GM12878 (cell line): Measurements from ENCODE around the gene SYNCRIP. TPM values are rescaled to one million over a fixed set of nuclear protein-coding genes. Genes with fewer than 3 reads are reported as not detected.

ENCODE experiments used
- ATF7 ChIP-seq: fragments of 450-650 bp; IDR thresholded peaks from 2 replicates; pipeline ENCODE4 v1.6.1; 2016; ENCODE audit warnings: low read depth, mild to moderate bottlenecking
- BRCA1 ChIP-seq: IDR thresholded peaks from 2 replicates; pipeline ENCODE4 v1.6.1; 2011; ENCODE audit warnings: low read depth, low read length, improper control_type of control experiment
- CHD2 ChIP-seq: IDR thresholded peaks from 2 replicates; pipeline ENCODE4 v1.6.1; 2011; ENCODE audit warnings: low read depth, low read length, improper control_type of control experiment, borderline replicate concordance
- E2F8 ChIP-seq: fragments of 450-650 bp; IDR thresholded peaks from 2 replicates; pipeline ENCODE4 v1.6.1; 2018; ENCODE audit warnings: mild to moderate bottlenecking, low read depth, moderate library complexity; ENCODE audit not compliant: partially characterized antibody
- HDAC6 ChIP-seq: fragments of 200-600 bp; sonication (generic); IDR thresholded peaks from one replicate; pipeline ENCODE4 v1.8.0; 2017; ENCODE audit warnings: antibody characterized with exemption; ENCODE audit not compliant: unreplicated experiment
- IRF5 ChIP-seq: fragments of 450-650 bp; IDR thresholded peaks from 2 replicates; pipeline ENCODE4 v1.6.1; 2017; ENCODE audit warnings: borderline replicate concordance
- LARP7 ChIP-seq: fragments of 450-650 bp; IDR thresholded peaks from 2 replicates; pipeline ENCODE4 v1.6.1; 2017; ENCODE audit warnings: mild to moderate bottlenecking
- MEF2B ChIP-seq: fragments of 450-650 bp; IDR thresholded peaks from 2 replicates; pipeline ENCODE4 v1.6.1; 2018; ENCODE audit warnings: mild to moderate bottlenecking, moderate library complexity; ENCODE audit not compliant: partially characterized antibody, poor library complexity, severe bottlenecking
- NRF1 ChIP-seq: conservative IDR thresholded peaks from 2 replicates; pipeline ENCODE4 v1.6.1; 2011; ENCODE audit warnings: mild to moderate bottlenecking, low read depth, low read length, improper control_type of control experiment
- POLR2A ChIP-seq: IDR thresholded peaks from 2 replicates; pipeline ENCODE4 v1.6.1; 2011; ENCODE audit warnings: low read depth, mild to moderate bottlenecking, low read length
- RBBP5 ChIP-seq: fragments of 200-600 bp; sonication (generic); conservative IDR thresholded peaks from 2 replicates; pipeline ENCODE4 v1.6.1; 2016
- RELA ChIP-seq: fragments of 450-650 bp; IDR thresholded peaks from 2 replicates; pipeline ENCODE4 v1.8.0; 2014; ENCODE audit warnings: borderline replicate concordance; ENCODE audit not compliant: partially characterized antibody
- SMARCA5 ChIP-seq: fragments of 450-650 bp; IDR thresholded peaks from 2 replicates; pipeline ENCODE4 v1.6.1; 2017; ENCODE audit warnings: mild to moderate bottlenecking
- TCF7 ChIP-seq: IDR thresholded peaks from 2 replicates; pipeline ENCODE4 v1.6.1; 2014; ENCODE audit warnings: antibody characterized with exemption, borderline replicate concordance
- WRNIP1 ChIP-seq: IDR thresholded peaks from 2 replicates; pipeline ENCODE4 v1.6.1; 2011; ENCODE audit warnings: low read depth, low read length, improper control_type of control experiment, borderline replicate concordance
- YBX1 ChIP-seq: fragments of 450-650 bp; IDR thresholded peaks from 2 replicates; pipeline ENCODE4 v1.6.1; 2016; ENCODE audit warnings: antibody characterized with exemption
- YY1 ChIP-seq: IDR thresholded peaks from 2 replicates; pipeline ENCODE4 v1.6.1; 2011; ENCODE audit warnings: low read depth, mild to moderate bottlenecking, low read length
- ZNF207 ChIP-seq: fragments of 450-650 bp; IDR thresholded peaks from 2 replicates; pipeline ENCODE4 v1.6.1; 2014; ENCODE audit warnings: antibody characterized with exemption, mild to moderate bottlenecking, borderline replicate concordance
- ZNF384 ChIP-seq: IDR thresholded peaks from 2 replicates; pipeline ENCODE4 v1.6.1; 2012; ENCODE audit warnings: low read depth, mild to moderate bottlenecking, low read length, improper control_type of control experiment, borderline replicate concordance
- polyA plus RNA-seq, 11 experiments: library from polyadenylated mRNA; depleted of rRNA in 4 of 11; unstranded in 6 of 11; stranded (reverse) in 5 of 11; fragments of >200 nt; fragmentation: Nextera tagmentation in 4 of 11; fragmentation: Illumina TruSeq in 1 of 11; extraction: Ambion mirVana in 4 of 11; extraction: Trizol in 1 of 11; gene quantifications; 1 replicate in 1 of 11; 2 replicates in 10 of 11; pipeline versions ENCODE4 v1.2.1 to v1.2.3, GENCODE V29; 2011 to 2016; ENCODE audit warnings: inconsistent platforms in 2 of 11, missing spikeins in 2 of 11, low read depth in 1 of 11
- total RNA-seq, 4 experiments: library from RNA; depleted of rRNA in 3 of 4; stranded (reverse); fragments of >200 nt in 3 of 4; fragmentation: Illumina TruSeq in 1 of 4; extraction: Trizol in 1 of 4; gene quantifications; 2 replicates each; pipeline versions ENCODE4 v1.2.1 to v1.2.3, GENCODE V29; 2013 to 2021
- TF ChIP-seq, protein P1 (sequence below): fragments of 450-650 bp; IDR thresholded peaks from 2 replicates; pipeline ENCODE4 v1.6.1; 2016; ENCODE audit warnings: mild to moderate bottlenecking, moderate library complexity, borderline replicate concordance
- TF ChIP-seq, protein P2 (sequence below): fragments of 150-350 bp; IDR thresholded peaks from 2 replicates; pipeline ENCODE4 v1.6.1; 2014; ENCODE audit warnings: mild to moderate bottlenecking, low read depth, low read length

Gene SYNCRIP
- total and polyA plus RNA-seq, 10 of the 15 experiments (the other 5 are each of a cell fraction or from before 2014, with no cell fraction given) = 28.4 to 255 (median 131) TPM

- TF ChIP-seq ZNF384 (no peak), ATF7 (no peak), TCF7 (no peak), YBX1 (no peak), ZNF207 (no peak), RBBP5 (no peak), RELA (no peak), IRF5 (no peak), YY1 (no peak), E2F8 (no peak), LARP7 (peak; percentile 87; the same call in 1 of the 2 replicates), BRCA1 (no peak), MEF2B (no peak), POLR2A (peak; percentile 73), CHD2 (no peak), SMARCA5 (no peak), NRF1 (no peak), WRNIP1 (0 out of 2 replicates have a peak, but pooled peaks have one; percentile 1), HDAC6 (peak; percentile 42)
- TF ChIP-seq, protein P1, sequence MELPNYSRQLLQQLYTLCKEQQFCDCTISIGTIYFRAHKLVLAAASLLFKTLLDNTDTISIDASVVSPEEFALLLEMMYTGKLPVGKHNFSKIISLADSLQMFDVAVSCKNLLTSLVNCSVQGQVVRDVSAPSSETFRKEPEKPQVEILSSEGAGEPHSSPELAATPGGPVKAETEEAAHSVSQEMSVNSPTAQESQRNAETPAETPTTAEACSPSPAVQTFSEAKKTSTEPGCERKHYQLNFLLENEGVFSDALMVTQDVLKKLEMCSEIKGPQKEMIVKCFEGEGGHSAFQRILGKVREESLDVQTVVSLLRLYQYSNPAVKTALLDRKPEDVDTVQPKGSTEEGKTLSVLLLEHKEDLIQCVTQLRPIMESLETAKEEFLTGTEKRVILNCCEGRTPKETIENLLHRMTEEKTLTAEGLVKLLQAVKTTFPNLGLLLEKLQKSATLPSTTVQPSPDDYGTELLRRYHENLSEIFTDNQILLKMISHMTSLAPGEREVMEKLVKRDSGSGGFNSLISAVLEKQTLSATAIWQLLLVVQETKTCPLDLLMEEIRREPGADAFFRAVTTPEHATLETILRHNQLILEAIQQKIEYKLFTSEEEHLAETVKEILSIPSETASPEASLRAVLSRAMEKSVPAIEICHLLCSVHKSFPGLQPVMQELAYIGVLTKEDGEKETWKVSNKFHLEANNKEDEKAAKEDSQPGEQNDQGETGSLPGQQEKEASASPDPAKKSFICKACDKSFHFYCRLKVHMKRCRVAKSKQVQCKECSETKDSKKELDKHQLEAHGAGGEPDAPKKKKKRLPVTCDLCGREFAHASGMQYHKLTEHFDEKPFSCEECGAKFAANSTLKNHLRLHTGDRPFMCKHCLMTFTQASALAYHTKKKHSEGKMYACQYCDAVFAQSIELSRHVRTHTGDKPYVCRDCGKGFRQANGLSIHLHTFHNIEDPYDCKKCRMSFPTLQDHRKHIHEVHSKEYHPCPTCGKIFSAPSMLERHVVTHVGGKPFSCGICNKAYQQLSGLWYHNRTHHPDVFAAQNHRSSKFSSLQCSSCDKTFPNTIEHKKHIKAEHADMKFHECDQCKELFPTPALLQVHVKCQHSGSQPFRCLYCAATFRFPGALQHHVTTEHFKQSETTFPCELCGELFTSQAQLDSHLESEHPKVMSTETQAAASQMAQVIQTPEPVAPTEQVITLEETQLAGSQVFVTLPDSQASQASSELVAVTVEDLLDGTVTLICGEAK = no peak
- TF ChIP-seq, protein P2, sequence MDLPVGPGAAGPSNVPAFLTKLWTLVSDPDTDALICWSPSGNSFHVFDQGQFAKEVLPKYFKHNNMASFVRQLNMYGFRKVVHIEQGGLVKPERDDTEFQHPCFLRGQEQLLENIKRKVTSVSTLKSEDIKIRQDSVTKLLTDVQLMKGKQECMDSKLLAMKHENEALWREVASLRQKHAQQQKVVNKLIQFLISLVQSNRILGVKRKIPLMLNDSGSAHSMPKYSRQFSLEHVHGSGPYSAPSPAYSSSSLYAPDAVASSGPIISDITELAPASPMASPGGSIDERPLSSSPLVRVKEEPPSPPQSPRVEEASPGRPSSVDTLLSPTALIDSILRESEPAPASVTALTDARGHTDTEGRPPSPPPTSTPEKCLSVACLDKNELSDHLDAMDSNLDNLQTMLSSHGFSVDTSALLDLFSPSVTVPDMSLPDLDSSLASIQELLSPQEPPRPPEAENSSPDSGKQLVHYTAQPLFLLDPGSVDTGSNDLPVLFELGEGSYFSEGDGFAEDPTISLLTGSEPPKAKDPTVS = no peak
Measured at GRCh38 chr6:85641897-85642773, 551 bp downstream of the SYNCRIP start (continued).
